IMR-90 (cell line): ENCODE measurements around the gene ARID5A. TPM values are rescaled to one million over a fixed set of nuclear protein-coding genes. Genes with fewer than 3 reads are reported as not detected.
A peak's percentile ranks its signal among the peaks of the same experiment; 100 is the strongest.

Experiments
- ATAC-seq: fragments of 200-7000 bp; cut with Tn5 transposase; 2 replicates; pipeline ENCODE4 v1.9.1; 2020; ENCODE audit warnings: low read depth, mild to moderate bottlenecking, moderate library complexity
- BruUV-seq: library from RNA; stranded (reverse); fragments of 400-500 nt; replicated peaks from 2 replicates; lab custom pipeline; 2021; lab: Mats Ljungman, UMichigan
- CTCF ChIA-PET: fragments of 300-600 bp; formaldehyde crosslinking; extraction: SDS; loops from one replicate; lab custom pipeline; 2021; ENCODE audit warnings: antibody characterized with exemption; lab: Yijun Ruan, JAX
- POLR2A ChIA-PET: fragments of 300-600 bp; sonication (Branson Sonifier 250); formaldehyde crosslinking; loops from one replicate; lab custom pipeline; 2022; ENCODE audit warnings: antibody characterized with exemption; ENCODE audit not compliant: unreplicated experiment; lab: Charles Lee
- DNase-seq: peaks from one replicate; pipeline ENCODE4 v3.0.0; 2013
- H2AFZ ChIP-seq: replicated peaks from 2 replicates; pipeline ENCODE3; 2013; ENCODE audit warnings: low read length, mild to moderate bottlenecking; ENCODE audit not compliant: poor library complexity
- H2AK5ac ChIP-seq: 2 replicates; pipeline ENCODE4 v1.6.1; 2013; ENCODE audit warnings: low read depth, low read length, inconsistent platforms
- H2AK9ac ChIP-seq: replicated peaks from 2 replicates; pipeline ENCODE3; 2013; ENCODE audit warnings: mild to moderate bottlenecking, low read depth, low read length, moderate library complexity; ENCODE audit not compliant: poor library complexity
- H2BK120ac ChIP-seq: 2 replicates; pipeline ENCODE4 v1.6.1; 2013; ENCODE audit warnings: low read depth, low read length, inconsistent platforms
- H2BK15ac ChIP-seq: 3 replicates; pipeline ENCODE4 v1.6.1; 2013; ENCODE audit warnings: low read depth, low read length, inconsistent platforms
- H2BK20ac ChIP-seq: 2 replicates; pipeline ENCODE4 v1.6.1; 2013; ENCODE audit warnings: low read depth, mild to moderate bottlenecking, inconsistent platforms, low read length, moderate library complexity
- H2BK5ac ChIP-seq: 2 replicates; pipeline ENCODE4 v1.6.1; 2013; ENCODE audit warnings: mild to moderate bottlenecking, low read depth, low read length, inconsistent platforms; ENCODE audit not compliant: poor library complexity, severe bottlenecking
- H3K14ac ChIP-seq: replicated peaks from 2 replicates; pipeline ENCODE4 v1.6.1; 2013; ENCODE audit warnings: low read depth, low read length, inconsistent platforms
- H3K18ac ChIP-seq: 2 replicates; pipeline ENCODE4 v1.6.1; 2013; ENCODE audit warnings: low read depth, low read length, control low read depth
- H3K23ac ChIP-seq: 2 replicates; pipeline ENCODE4 v1.6.1; 2013; ENCODE audit warnings: low read depth, low read length, inconsistent platforms
- H3K27ac ChIP-seq: 2 replicates; pipeline ENCODE4 v1.5.1; 2013; ENCODE audit warnings: mild to moderate bottlenecking, control low read depth, low read length; ENCODE audit not compliant: insufficient read depth
- H3K27me3 ChIP-seq: 2 replicates; pipeline ENCODE4 v1.6.1; 2013; ENCODE audit warnings: low read length; ENCODE audit not compliant: control insufficient read depth, insufficient read depth
- H3K36me3 ChIP-seq: 2 replicates; pipeline ENCODE4 v1.6.1; 2013; ENCODE audit warnings: low read length, mixed read lengths; ENCODE audit not compliant: control insufficient read depth, insufficient read depth
- H3K4ac ChIP-seq: 2 replicates; pipeline ENCODE4 v1.6.1; 2013; ENCODE audit warnings: low read depth, low read length, inconsistent platforms
- H3K4me1 ChIP-seq: 2 replicates; pipeline ENCODE4 v1.6.1; 2013; ENCODE audit warnings: low read length, mixed read lengths; ENCODE audit not compliant: control insufficient read depth, insufficient read depth
- H3K4me2 ChIP-seq: 2 replicates; pipeline ENCODE4 v1.6.1; 2013; ENCODE audit warnings: low read depth, mild to moderate bottlenecking, control low read depth, low read length, moderate library complexity
- H3K4me3 ChIP-seq: 2 replicates; pipeline ENCODE4 v1.5.1; 2013; ENCODE audit warnings: low read depth, mild to moderate bottlenecking, control low read depth, low read length, moderate library complexity; ENCODE audit not compliant: insufficient read depth
- H3K56ac ChIP-seq: 2 replicates; pipeline ENCODE4 v1.6.1; 2013; ENCODE audit warnings: low read length, inconsistent platforms; ENCODE audit not compliant: insufficient read depth; ENCODE audit errors: extremely low read depth
- H3K79me1 ChIP-seq, 2 experiments: 2 replicates each; pipeline ENCODE4 v1.6.1; 2013; ENCODE audit warnings: low read length in 2 of 2, inconsistent platforms in 1 of 2, low read depth in 1 of 2
- H3K9ac ChIP-seq: 2 replicates; pipeline ENCODE4 v1.6.1; 2013; ENCODE audit warnings: low read depth, low read length, control low read depth
- H3K9me1 ChIP-seq: 2 replicates; pipeline ENCODE4 v1.6.1; 2013; ENCODE audit warnings: low read length, inconsistent platforms; ENCODE audit not compliant: insufficient read depth
- H3K9me3 ChIP-seq: 2 replicates; pipeline ENCODE4 v1.6.1; 2013; ENCODE audit warnings: low read length; ENCODE audit not compliant: control insufficient read depth, insufficient read depth
- H4K20me1 ChIP-seq: 2 replicates; pipeline ENCODE4 v1.6.1; 2013; ENCODE audit warnings: low read length, inconsistent platforms; ENCODE audit not compliant: insufficient read depth
- H4K5ac ChIP-seq: 2 replicates; pipeline ENCODE4 v1.6.1; 2013; ENCODE audit warnings: mild to moderate bottlenecking, low read depth, low read length, control low read depth
- H4K8ac ChIP-seq, 2 experiments: 2 replicates each; pipeline ENCODE4 v1.6.1; 2013; ENCODE audit warnings: low read depth in 2 of 2, low read length in 2 of 2, control low read depth in 1 of 2, inconsistent platforms in 1 of 2
- H4K91ac ChIP-seq: 2 replicates; pipeline ENCODE4 v1.6.1; 2013; ENCODE audit warnings: low read depth, low read length, inconsistent platforms; ENCODE audit not compliant: insufficient read depth
- BHLHE40 ChIP-seq: fragments of 150-350 bp; IDR thresholded peaks from 2 replicates; pipeline ENCODE4 v1.6.1; 2016; ENCODE audit warnings: mild to moderate bottlenecking, low read depth, low read length
- CEBPB ChIP-seq: IDR thresholded peaks from 2 replicates; pipeline ENCODE4 v1.6.1; 2012; ENCODE audit warnings: low read depth, low read length, improper control_type of control experiment
- CHD1 ChIP-seq: IDR thresholded peaks from 2 replicates; pipeline ENCODE4 v1.6.1; 2012; ENCODE audit warnings: low read depth, low read length, improper control_type of control experiment
- FOS ChIP-seq: fragments of 150-350 bp; IDR thresholded peaks from 2 replicates; pipeline ENCODE4 v1.6.1; 2016; ENCODE audit warnings: low read depth, low read length
- MAFK ChIP-seq: IDR thresholded peaks from 2 replicates; pipeline ENCODE4 v1.6.1; 2012; ENCODE audit warnings: low read depth, low read length, improper control_type of control experiment
- MAZ ChIP-seq: IDR thresholded peaks from 2 replicates; pipeline ENCODE4 v1.6.1; 2012; ENCODE audit warnings: low read depth, mild to moderate bottlenecking, low read length, improper control_type of control experiment, moderate library complexity, borderline replicate concordance
- MXI1 ChIP-seq: IDR thresholded peaks from 2 replicates; pipeline ENCODE4 v1.6.1; 2012; ENCODE audit warnings: low read depth, mild to moderate bottlenecking, low read length, moderate library complexity, borderline replicate concordance
- NFE2L2 ChIP-seq: fragments of 150-350 bp; IDR thresholded peaks from 2 replicates; pipeline ENCODE4 v1.6.1; 2016; ENCODE audit warnings: low read depth, mild to moderate bottlenecking, low read length
- POLR2A ChIP-seq: IDR thresholded peaks from 2 replicates; pipeline ENCODE4 v1.6.1; 2012; ENCODE audit warnings: mild to moderate bottlenecking, low read depth, low read length
- RAD21 ChIP-seq: IDR thresholded peaks from 2 replicates; pipeline ENCODE4 v1.6.1; 2012; ENCODE audit warnings: low read length, improper control_type of control experiment
- RFX5 ChIP-seq: IDR thresholded peaks from 2 replicates; pipeline ENCODE4 v1.8.0; 2012; ENCODE audit warnings: low read depth, mild to moderate bottlenecking, low read length, moderate library complexity
- SMC3 ChIP-seq: fragments of 150-350 bp; IDR thresholded peaks from 2 replicates; pipeline ENCODE4 v1.6.1; 2016; ENCODE audit warnings: low read depth, mild to moderate bottlenecking, antibody characterized with exemption, low read length, moderate library complexity
- USF2 ChIP-seq: fragments of 150-350 bp; IDR thresholded peaks from 2 replicates; pipeline ENCODE4 v1.6.1; 2017; ENCODE audit warnings: mild to moderate bottlenecking, antibody characterized with exemption, low read length, low read depth
- WGBS, 2 experiments: methylation state at CpG; one replicate each; pipeline versions ENCODE4 v1.1.5 to v1.1.7; 2013; ENCODE audit warnings: missing lambda C conversion rate in 2 of 2; ENCODE audit not compliant: insufficient read length in 1 of 2; ENCODE audit errors: extremely low coverage in 2 of 2; 5-methylcytosine and 5-hydroxymethylcytosine counted together
- dilution Hi-C: fragments of 300-500 bp; cut with HindIII; formaldehyde crosslinking; loops from one replicate; pipeline ENCODE4 v1.14.3; 2018; ENCODE audit warnings: low sequenced_read_pairs; ENCODE audit not compliant: unreplicated experiment
- in situ Hi-C: fragments of 300-500 bp; cut with MboI; formaldehyde crosslinking; loops from 3 replicates; pipeline ENCODE4 v1.14.3; 2019; ENCODE audit warnings: low sequenced_read_pairs, inconsistent platforms, mixed read lengths
- intact Hi-C: fragments of 100-400 bp; cut with micrococcal nuclease; formaldehyde crosslinking; loops from 2 replicates; pipeline ENCODE4 v1.10.0; 2022
- polyA plus RNA-seq, 3 experiments: library from polyadenylated mRNA; depleted of rRNA; stranded (reverse); fragments of >200 nt; gene quantifications; 2 replicates each; pipeline ENCODE4 v1.2.3, GENCODE V29; 2012; ENCODE audit warnings: low replicate concordance in 1 of 3
- total RNA-seq: library from RNA; depleted of rRNA; stranded (reverse); fragments of >200 nt; gene quantifications from 2 replicates; pipeline ENCODE4 v1.2.3, GENCODE V29; 2012
- TF ChIP-seq, protein P1 (sequence below): fragments of 150-350 bp; IDR thresholded peaks from 2 replicates; pipeline ENCODE4 v1.6.1; 2016; ENCODE audit warnings: low read depth, mild to moderate bottlenecking, low read length, moderate library complexity, borderline replicate concordance
- TF ChIP-seq, protein P2 (sequence below): conservative IDR thresholded peaks from 2 replicates; pipeline ENCODE4 v1.5.1; 2012; ENCODE audit warnings: mild to moderate bottlenecking, low read depth, low read length, improper control_type of control experiment

Gene ARID5A
- total and polyA plus RNA-seq, 2 of the 4 experiments (the other 2 are of a cell fraction) = 2.3 to 6.7 TPM

DNA sequence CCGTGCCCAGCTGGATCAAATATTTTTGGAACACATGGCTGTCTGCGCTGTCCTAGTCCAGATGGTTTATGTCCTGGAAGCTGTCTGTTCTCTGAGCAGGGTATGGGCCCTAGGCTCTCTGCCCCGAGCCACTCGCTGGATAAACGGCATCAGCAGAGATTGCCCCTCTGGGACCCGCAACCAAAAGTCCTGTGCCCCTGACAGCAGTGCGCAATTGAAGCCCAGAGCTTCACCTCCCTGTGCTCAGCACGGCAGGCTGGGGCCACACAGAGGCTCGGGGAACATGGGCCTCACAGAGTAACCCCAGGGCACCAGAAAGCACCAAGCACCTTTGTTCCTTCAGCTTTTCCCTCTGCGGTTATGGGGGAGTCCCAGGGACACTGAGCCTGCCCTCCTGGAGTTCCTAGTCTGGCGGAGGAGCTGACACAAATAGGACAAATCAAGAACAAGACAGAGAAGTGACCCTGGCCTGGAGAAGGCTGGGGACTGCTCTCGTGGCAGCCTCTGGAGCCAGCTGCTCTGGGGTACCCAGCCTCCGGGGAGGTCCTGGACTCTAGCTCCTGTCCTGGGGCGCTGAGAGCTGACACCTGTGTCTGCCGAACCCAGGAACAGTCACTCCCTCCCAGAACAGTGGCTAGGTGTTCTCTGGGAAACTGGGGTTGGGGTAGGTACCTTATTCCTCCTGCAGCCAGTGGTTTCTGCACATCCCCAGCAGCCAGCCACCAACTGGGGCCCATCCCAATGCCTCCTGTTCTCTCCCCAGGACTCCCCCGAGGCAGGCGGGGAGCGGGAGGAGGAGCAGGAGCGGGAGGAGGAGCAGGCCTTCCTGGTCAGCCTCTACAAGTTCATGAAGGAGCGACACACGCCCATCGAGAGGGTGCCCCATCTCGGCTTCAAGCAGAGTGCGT is 12.3 kb downstream of the ARID5A start:
- no peak overlapping the region for H2AK9ac ChIP-seq
- H2BK120ac ChIP-seq = no peak overlapping the region
- H2AK5ac ChIP-seq = no peak overlapping the region
- WGBS, 2 experiments = 64% methylated on average over 6 of the region's 24 CpGs; no CpG with 5 or more reads in 1 of the 2 experiments
- in situ Hi-C loops (no loop called here), intact Hi-C loops (no loop called here), dilution Hi-C loops (no loop called here)
- no peaks in the 10 kb centered on the region for H3K9me3 ChIP-seq
- H2BK5ac ChIP-seq = no peak overlapping the region
- no peak for ATAC-seq
- ChIA-PET CTCF (interaction anchor here (0.6 kb wide), 1 partner anchor 176 kb away, joined by 5 read pairs; no protein-coding TSS in a partner anchor), POLR2A (no interaction called here)
- H3K79me1 ChIP-seq = peaks cover 9 to 20% of the 10 kb centered on the region in 2 experiments; a peak in 2 of 4 replicates
- H3K4me3 ChIP-seq = no peak overlapping the region
- H3K23ac ChIP-seq = no peak overlapping the region
- no peak overlapping the region for H3K4ac ChIP-seq
- H3K27me3 ChIP-seq = no peaks in the 10 kb centered on the region
- no peak overlapping the region for H3K9ac ChIP-seq
- no peak overlapping the region for H3K4me2 ChIP-seq
- H4K5ac ChIP-seq = no peak overlapping the region
- no TSS peak for BruUV-seq
- peak overlapping the region; percentile 13 for H2AFZ ChIP-seq
- no peak overlapping the region for H3K56ac ChIP-seq
- H4K8ac ChIP-seq = no peak overlapping the region
- DNase-seq = no peak
- H3K9me1 ChIP-seq = no peaks in the 10 kb centered on the region
- H2BK15ac ChIP-seq = no peak overlapping the region
- H3K14ac ChIP-seq = no peak overlapping the region
- peaks cover 5% of the 10 kb centered on the region; the same call in 1 of the 2 replicates for H3K4me1 ChIP-seq
- peaks cover 8% of the 10 kb centered on the region for H4K20me1 ChIP-seq
- no peak overlapping the region for H3K18ac ChIP-seq
- no peak overlapping the region for H3K27ac ChIP-seq
- H3K36me3 ChIP-seq = peaks cover 26% of the 10 kb centered on the region
- H2BK20ac ChIP-seq = no peak overlapping the region
- H4K91ac ChIP-seq = no peak overlapping the region
- TF ChIP-seq, protein P1, sequence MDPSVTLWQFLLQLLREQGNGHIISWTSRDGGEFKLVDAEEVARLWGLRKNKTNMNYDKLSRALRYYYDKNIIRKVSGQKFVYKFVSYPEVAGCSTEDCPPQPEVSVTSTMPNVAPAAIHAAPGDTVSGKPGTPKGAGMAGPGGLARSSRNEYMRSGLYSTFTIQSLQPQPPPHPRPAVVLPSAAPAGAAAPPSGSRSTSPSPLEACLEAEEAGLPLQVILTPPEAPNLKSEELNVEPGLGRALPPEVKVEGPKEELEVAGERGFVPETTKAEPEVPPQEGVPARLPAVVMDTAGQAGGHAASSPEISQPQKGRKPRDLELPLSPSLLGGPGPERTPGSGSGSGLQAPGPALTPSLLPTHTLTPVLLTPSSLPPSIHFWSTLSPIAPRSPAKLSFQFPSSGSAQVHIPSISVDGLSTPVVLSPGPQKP = no peak
- TF ChIP-seq FOS = no peak
- TF ChIP-seq POLR2A = no peak
- TF ChIP-seq MAFK = no peak
- TF ChIP-seq NFE2L2 = no peak
- TF ChIP-seq CHD1 = no peak
- no peak for TF ChIP-seq CEBPB
- no peak for TF ChIP-seq RAD21
- no peak for TF ChIP-seq USF2
- no peak for TF ChIP-seq MAZ
- TF ChIP-seq, protein P2, sequence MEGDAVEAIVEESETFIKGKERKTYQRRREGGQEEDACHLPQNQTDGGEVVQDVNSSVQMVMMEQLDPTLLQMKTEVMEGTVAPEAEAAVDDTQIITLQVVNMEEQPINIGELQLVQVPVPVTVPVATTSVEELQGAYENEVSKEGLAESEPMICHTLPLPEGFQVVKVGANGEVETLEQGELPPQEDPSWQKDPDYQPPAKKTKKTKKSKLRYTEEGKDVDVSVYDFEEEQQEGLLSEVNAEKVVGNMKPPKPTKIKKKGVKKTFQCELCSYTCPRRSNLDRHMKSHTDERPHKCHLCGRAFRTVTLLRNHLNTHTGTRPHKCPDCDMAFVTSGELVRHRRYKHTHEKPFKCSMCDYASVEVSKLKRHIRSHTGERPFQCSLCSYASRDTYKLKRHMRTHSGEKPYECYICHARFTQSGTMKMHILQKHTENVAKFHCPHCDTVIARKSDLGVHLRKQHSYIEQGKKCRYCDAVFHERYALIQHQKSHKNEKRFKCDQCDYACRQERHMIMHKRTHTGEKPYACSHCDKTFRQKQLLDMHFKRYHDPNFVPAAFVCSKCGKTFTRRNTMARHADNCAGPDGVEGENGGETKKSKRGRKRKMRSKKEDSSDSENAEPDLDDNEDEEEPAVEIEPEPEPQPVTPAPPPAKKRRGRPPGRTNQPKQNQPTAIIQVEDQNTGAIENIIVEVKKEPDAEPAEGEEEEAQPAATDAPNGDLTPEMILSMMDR = no peak
- TF ChIP-seq SMC3 = no peak
- no peak for TF ChIP-seq BHLHE40
- no peak for TF ChIP-seq RFX5
- no peak for TF ChIP-seq MXI1
